Measurements from ENCODE around the gene GASK1B.

- TF ChIP-seq POLR2A (IDR thresholded peaks at IDR 0.05) (no peak), CTCF (IDR thresholded peaks at IDR 0.05 in 4 of 5, conservative IDR thresholded peaks at IDR 0.05 in 1 of 5) (no peak)
Observed at GRCh38 chr4:158200214-158200613, 27.4 kb upstream of the GASK1B start.

All from gastrocnemius medialis (tissue), 4 donors.